ENCODE data around the gene C1orf50.

DNA sequence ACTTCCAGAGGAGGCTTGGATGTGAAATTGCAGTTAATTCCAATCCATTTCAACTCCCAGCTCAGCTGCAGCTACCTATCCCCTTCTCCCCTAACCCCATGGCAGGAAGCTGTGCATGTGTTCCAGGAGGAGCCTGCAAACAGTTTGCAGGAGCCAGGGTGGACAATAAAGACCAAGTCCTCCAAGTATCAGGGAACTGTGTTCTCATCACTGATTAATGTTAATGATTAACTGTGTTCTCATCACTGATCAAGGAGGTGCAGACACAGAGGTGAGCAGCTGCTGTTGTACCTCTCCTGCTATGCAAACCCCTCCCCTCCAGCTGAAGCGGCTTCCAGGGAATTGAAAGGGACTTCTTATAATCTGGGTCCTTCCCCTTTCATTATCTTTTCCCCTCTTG is 46.2 kb upstream of the C1orf50 start:
- TF ChIP-seq SP1 (IDR thresholded peaks at IDR 0.05) (no peak), L3MBTL2 (conservative IDR thresholded peaks at IDR 0.05) (no peak), SUZ12 (IDR thresholded peaks at IDR 0.05) (no peak), FOXM1 (IDR thresholded peaks at IDR 0.05; ENCODE audit: borderline replicate concordance) (no peak), TARDBP (IDR thresholded peaks at IDR 0.05) (no peak), BHLHE40 (IDR thresholded peaks at IDR 0.05; ENCODE audit: borderline replicate concordance) (no peak)
- TF ChIP-seq, protein P1, sequence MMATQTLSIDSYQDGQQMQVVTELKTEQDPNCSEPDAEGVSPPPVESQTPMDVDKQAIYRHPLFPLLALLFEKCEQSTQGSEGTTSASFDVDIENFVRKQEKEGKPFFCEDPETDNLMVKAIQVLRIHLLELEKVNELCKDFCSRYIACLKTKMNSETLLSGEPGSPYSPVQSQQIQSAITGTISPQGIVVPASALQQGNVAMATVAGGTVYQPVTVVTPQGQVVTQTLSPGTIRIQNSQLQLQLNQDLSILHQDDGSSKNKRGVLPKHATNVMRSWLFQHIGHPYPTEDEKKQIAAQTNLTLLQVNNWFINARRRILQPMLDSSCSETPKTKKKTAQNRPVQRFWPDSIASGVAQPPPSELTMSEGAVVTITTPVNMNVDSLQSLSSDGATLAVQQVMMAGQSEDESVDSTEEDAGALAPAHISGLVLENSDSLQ (IDR thresholded peaks at IDR 0.05): no peak

Data from HEK293T (cell line).